Measurements from ENCODE around the gene STK32B. TPM values are rescaled to one million over a fixed set of nuclear protein-coding genes. Genes with fewer than 3 reads are reported as not detected.

The STK32B gene
- total RNA-seq, 2 experiments from 2014 or later: not detected

GRCh38 chr4:5041699-5042098 lies 9.6 kb upstream of the STK32B start:
- DNase-seq (no peak), ATAC-seq (no peak)
- Mint-ChIP-seq H3K9me3 (no peaks in the 10 kb centered on the region), H3K4me1 (ENCODE audit: low read depth) (no peaks in the 10 kb centered on the region), H3K36me3 (ENCODE audit: low read depth) (no peaks in the 10 kb centered on the region), H3K27ac (no peak overlapping the region), H3K27me3 (peaks cover 17% of the 10 kb centered on the region), H3K4me3 (no peak overlapping the region)
- intact Hi-C loops (cut with micrococcal nuclease): no loop called here
- TF ChIP-seq CTCF (IDR thresholded peaks at IDR 0.05): no peak
- CTCF ChIA-PET: no interaction called here
- POLR2A ChIA-PET: no interaction called here

- Mint-ChIP-seq H3K9me3 (no peaks in the 10 kb centered on the region), H3K4me3 (no peak overlapping the region), H3K4me1 (ENCODE audit: low read depth) (no peaks in the 10 kb centered on the region), H3K36me3 (ENCODE audit: low read depth) (no peaks in the 10 kb centered on the region), H3K27me3 (peaks cover 22% of the 10 kb centered on the region), H3K27ac (no peak overlapping the region)
- DNase-seq (no peak), ATAC-seq (no peak)
- no peak for TF ChIP-seq CTCF (IDR thresholded peaks at IDR 0.05)
- intact Hi-C loops (cut with micrococcal nuclease): no loop called here
- CTCF ChIA-PET: no interaction called here
- POLR2A ChIA-PET: no interaction called here
Observed at GRCh38 chr4:5043579-5043978, 7.7 kb upstream of the STK32B start.

- CTCF ChIA-PET: no interaction called here
- no peaks in the 10 kb centered on the region for H3K9me3 Mint-ChIP-seq
- intact Hi-C loops (cut with micrococcal nuclease): no loop called here
- peaks cover 27% of the 10 kb centered on the region for H3K27me3 Mint-ChIP-seq
- ATAC-seq (no peak), DNase-seq (no peak)
- no peaks in the 10 kb centered on the region for H3K36me3 Mint-ChIP-seq (ENCODE audit: low read depth)
- TF ChIP-seq CTCF (IDR thresholded peaks at IDR 0.05): no peak
- POLR2A ChIA-PET: no interaction called here
- H3K4me1 Mint-ChIP-seq (ENCODE audit: low read depth): no peaks in the 10 kb centered on the region
- H3K4me3 Mint-ChIP-seq: no peak overlapping the region
- no peak overlapping the region for H3K27ac Mint-ChIP-seq
Observed at GRCh38 chr4:5044341-5044740, 6.9 kb upstream of the STK32B start.

GRCh38 chr4:5045097-5045496 lies 6.2 kb upstream of the STK32B start:
- no peaks in the 10 kb centered on the region for H3K4me1 Mint-ChIP-seq (ENCODE audit: low read depth)
- no peaks in the 10 kb centered on the region for H3K36me3 Mint-ChIP-seq (ENCODE audit: low read depth)
- TF ChIP-seq CTCF (IDR thresholded peaks at IDR 0.05): no peak
- ATAC-seq (no peak), DNase-seq (no peak)
- no peak overlapping the region for H3K27ac Mint-ChIP-seq
- intact Hi-C loops (cut with micrococcal nuclease): no loop called here
- ChIA-PET CTCF (no interaction called here), POLR2A (no interaction called here)
- H3K9me3 Mint-ChIP-seq: no peaks in the 10 kb centered on the region
- no peak overlapping the region for H3K4me3 Mint-ChIP-seq
- peaks cover 30% of the 10 kb centered on the region for H3K27me3 Mint-ChIP-seq

- H3K4me1 Mint-ChIP-seq (ENCODE audit: low read depth): peaks cover 13% of the 10 kb centered on the region
- no peak for TF ChIP-seq CTCF (IDR thresholded peaks at IDR 0.05)
- ChIA-PET POLR2A (no interaction called here), CTCF (no interaction called here)
- peaks cover 53% of the 10 kb centered on the region for H3K27me3 Mint-ChIP-seq
- no peaks in the 10 kb centered on the region for H3K36me3 Mint-ChIP-seq (ENCODE audit: low read depth)
- ATAC-seq: no peak
- H3K9me3 Mint-ChIP-seq: no peaks in the 10 kb centered on the region
- no peak overlapping the region for H3K4me3 Mint-ChIP-seq
- H3K27ac Mint-ChIP-seq: no peak overlapping the region
- no peak for DNase-seq
- intact Hi-C loops (cut with micrococcal nuclease): no loop called here
Observed at GRCh38 chr4:5048721-5049120, 2.6 kb upstream of the STK32B start.

All from activated CD8-positive, alpha-beta T cell treated with anti-CD3 and anti-CD28 coated beads for 36 hours (primary cell).